Hepatocyte (in vitro differentiated cells): Measurements from ENCODE around the gene RTCB.

Experiments
- EZH2 ChIP-seq: fragments of 200-600 bp; sonication (generic); IDR thresholded peaks from 2 replicates; pipeline ENCODE4 v1.6.1; 2016; ENCODE audit warnings: antibody characterized with exemption, mild to moderate bottlenecking, borderline replicate concordance
- EZH2phosphoT487 ChIP-seq: fragments of 200-600 bp; sonication (generic); IDR thresholded peaks from one replicate; pipeline ENCODE4 v1.6.1; 2018; ENCODE audit warnings: antibody characterized with exemption, mild to moderate bottlenecking, low read depth, moderate library complexity; ENCODE audit not compliant: unreplicated experiment, severe bottlenecking
- TF ChIP-seq, protein P1 (sequence below): fragments of 200-600 bp; sonication (generic); IDR thresholded peaks from 2 replicates; pipeline ENCODE4 v1.5.1; 2016; ENCODE audit warnings: antibody characterized with exemption, mild to moderate bottlenecking; ENCODE audit not compliant: poor library complexity

DNA sequence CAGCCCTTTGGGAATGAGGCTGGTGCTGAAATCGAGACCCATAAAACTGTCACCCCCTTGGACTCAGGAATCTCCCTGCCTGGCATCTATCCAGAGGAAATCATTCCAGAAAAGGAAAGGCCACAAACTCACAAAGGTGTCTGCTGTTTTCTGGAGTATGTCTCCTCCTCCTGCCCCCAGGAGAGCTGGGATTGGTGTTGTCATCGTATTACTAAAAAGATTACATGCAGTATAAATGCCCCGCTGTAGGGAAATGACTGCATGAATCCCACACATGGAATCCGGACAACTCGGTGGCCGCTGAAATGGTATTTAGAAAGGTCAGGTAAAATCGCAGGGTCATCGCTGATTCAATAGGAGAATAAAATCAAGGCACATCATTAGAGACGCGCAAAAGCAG is 73.3 kb downstream of the RTCB start:
- TF ChIP-seq EZH2 (no peak), EZH2phosphoT487 (no peak)
- TF ChIP-seq, protein P1, sequence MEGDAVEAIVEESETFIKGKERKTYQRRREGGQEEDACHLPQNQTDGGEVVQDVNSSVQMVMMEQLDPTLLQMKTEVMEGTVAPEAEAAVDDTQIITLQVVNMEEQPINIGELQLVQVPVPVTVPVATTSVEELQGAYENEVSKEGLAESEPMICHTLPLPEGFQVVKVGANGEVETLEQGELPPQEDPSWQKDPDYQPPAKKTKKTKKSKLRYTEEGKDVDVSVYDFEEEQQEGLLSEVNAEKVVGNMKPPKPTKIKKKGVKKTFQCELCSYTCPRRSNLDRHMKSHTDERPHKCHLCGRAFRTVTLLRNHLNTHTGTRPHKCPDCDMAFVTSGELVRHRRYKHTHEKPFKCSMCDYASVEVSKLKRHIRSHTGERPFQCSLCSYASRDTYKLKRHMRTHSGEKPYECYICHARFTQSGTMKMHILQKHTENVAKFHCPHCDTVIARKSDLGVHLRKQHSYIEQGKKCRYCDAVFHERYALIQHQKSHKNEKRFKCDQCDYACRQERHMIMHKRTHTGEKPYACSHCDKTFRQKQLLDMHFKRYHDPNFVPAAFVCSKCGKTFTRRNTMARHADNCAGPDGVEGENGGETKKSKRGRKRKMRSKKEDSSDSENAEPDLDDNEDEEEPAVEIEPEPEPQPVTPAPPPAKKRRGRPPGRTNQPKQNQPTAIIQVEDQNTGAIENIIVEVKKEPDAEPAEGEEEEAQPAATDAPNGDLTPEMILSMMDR = no peak
